ENCODE measurements around the gene PHC1.

PHC1 gene

DNA sequence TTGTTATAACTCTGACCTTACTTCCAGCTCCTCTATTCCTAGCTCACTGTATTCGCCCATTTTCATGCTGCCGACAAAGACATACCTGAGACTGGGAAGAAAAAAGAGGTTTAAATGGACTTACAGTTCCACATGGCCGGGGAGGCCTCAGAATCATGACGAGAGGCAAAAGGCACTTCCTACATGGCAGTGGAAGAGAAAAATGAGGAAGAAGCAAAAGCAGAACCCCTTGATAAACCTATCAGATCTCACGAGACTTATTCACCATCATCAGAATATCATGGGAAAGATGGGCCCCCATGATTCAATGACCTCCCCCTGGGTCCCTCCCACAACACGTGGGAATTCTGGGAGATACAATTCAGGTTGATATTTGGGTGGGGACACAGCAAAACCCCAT lies 14.5 kb upstream of the PHC1 start:
- TF ChIP-seq, protein P1, sequence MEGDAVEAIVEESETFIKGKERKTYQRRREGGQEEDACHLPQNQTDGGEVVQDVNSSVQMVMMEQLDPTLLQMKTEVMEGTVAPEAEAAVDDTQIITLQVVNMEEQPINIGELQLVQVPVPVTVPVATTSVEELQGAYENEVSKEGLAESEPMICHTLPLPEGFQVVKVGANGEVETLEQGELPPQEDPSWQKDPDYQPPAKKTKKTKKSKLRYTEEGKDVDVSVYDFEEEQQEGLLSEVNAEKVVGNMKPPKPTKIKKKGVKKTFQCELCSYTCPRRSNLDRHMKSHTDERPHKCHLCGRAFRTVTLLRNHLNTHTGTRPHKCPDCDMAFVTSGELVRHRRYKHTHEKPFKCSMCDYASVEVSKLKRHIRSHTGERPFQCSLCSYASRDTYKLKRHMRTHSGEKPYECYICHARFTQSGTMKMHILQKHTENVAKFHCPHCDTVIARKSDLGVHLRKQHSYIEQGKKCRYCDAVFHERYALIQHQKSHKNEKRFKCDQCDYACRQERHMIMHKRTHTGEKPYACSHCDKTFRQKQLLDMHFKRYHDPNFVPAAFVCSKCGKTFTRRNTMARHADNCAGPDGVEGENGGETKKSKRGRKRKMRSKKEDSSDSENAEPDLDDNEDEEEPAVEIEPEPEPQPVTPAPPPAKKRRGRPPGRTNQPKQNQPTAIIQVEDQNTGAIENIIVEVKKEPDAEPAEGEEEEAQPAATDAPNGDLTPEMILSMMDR (IDR thresholded peaks at IDR 0.05), result no peak

DNA sequence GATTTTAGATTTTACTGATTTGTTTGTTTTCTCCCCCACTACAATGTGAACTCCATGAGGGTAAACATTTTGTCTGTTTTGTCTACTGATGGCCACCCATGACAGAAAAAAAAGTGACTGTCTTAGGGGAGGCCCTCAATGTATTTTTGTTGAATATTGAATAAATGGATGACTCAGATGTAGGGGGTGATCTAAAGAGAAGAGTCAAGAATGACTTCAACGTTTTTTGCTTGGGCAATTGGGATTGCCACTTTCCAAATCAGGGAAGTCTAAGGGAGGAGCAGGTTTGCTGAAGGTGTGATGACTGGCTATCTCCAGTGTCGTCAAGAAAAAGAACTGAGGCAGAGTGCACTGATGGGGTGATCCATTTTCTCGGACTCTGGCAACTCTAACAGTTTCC lies 10.7 kb upstream of the PHC1 start:
- TF ChIP-seq, protein P1 (IDR thresholded peaks at IDR 0.05), result no peak

DNA sequence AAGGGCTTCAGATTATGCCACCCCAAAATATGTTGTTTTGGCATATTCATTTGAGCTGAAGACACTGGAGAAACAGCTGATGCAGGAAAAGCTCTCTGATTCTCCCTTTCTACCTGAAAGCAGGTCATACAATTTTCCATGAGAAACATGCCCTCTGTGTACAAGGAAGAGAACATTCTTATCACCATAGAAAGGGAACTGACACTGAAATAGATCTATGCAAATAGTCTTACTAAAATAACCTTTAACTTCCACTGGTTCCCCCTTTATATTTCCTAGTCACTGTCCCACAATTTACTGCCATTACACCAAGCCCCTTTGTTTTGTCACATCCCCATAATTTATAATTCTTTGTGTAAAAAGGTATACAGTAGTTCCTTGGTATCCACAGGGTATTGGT lies 9.6 kb upstream of the PHC1 start:
- TF ChIP-seq, protein P1 (IDR thresholded peaks at IDR 0.05), result no peak

DNA sequence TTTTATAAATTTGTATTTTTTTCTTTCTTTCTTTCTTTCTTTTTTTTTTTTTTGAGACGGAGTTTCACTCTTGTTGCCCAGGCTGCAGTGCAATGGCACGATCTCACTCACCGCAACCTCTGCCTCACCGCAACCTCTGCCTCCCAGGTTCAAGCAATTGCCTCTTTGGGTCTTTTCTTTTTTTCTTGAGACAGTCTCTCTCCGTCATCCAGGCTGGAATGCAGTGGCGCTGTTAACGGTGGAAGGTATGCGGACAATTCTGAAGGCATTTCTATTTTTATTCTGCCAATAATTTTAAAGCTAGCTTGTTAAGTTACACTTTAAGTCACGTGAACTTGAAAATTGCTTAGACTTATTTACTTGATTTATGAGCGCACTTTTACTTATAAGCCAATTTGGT lies 8.8 kb upstream of the PHC1 start:
- TF ChIP-seq, protein P1 (IDR thresholded peaks at IDR 0.05), result no peak

DNA sequence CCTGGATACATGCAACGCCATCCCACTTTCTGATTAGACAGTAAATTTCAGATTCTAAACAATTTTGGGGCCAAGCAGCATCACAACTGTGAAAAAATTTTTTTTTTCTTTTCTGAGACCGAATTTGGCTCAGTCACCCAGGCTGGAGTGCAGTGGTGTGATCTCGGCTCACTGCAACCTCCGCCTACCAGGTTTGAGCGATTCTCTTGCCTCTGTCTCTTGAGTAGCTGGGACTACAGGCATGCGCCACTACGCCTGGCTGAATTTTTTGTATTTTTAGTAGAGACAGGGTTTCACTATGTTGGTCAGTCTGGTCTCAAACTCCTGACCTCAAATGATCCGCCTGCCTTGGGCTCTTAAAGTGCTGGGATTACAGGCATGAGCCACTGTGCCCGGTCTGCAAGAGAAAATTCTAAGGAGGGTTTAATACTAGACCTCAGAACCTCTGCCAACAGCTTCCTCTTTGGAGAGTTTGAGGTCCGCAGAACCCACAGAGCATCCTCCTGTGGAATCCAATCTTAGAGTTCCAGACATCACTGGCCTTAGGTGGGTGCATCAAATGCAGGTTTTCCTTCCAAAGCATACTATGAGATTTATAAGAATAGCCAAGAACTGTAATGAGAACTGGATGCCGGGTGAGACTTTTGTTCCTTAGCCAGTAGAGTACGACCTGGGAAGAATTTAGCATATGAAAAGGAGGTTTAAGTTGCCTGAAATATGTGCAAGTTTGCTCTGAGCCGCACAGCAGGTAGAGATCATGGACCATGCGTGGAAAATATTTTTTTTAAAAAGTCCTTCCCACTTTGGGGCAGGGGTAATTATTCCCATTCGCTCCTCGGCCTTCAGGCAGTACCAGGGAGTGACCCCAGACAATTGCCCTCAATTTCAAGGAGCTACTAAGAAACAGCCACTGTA lies 7.8 kb upstream of the PHC1 start:
- TF ChIP-seq, protein P1 (IDR thresholded peaks at IDR 0.05), result no peak

DNA sequence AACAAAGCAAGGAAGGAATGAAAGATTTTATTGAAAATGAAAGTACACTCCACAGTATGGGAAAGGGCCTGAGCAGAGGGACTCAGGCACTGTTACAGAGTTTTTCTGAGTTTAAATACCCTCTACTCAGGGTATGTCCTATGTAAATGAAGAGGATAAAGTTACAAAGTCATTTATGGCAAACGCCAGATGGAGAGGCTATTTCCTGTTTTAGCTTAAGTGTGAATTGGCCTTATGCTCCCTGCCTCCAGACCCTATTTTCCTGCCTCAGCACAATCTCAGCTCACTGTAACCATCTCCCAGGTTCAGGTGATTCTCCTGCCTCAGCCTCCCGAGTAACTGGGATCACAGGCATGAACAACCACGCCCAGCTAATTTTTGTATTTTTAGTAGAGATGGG lies 6.8 kb upstream of the PHC1 start:
- TF ChIP-seq, protein P1 (IDR thresholded peaks at IDR 0.05), result no peak

DNA sequence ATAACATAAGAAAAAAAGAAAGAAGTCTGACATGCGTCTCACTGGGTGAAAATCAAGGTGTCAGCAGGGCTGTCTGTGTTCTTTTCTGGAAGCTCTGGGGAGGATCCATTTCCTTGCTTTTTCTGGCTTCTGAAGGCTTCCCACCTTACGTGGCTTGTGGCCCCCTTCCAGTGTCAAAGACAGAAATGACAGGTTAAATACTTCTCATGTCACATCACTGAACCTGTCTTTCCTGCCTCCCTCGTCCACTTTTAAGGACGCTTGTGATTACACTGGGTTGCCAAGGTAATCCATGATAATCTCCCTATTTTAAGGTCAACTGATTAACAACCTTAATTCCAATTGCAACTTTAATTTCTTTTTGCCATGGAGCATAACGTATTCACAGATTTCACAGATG lies 4.6 kb upstream of the PHC1 start:
- TF ChIP-seq, protein P1 (IDR thresholded peaks at IDR 0.05), result no peak

All from LNCAP (cell line).